DND-41 (cell line): ENCODE measurements around the gene MALRD1.

ENCODE experiments used
- EZH2 ChIP-seq: IDR thresholded peaks from 3 replicates; pipeline ENCODE4 v1.6.1; 2012; ENCODE audit warnings: borderline replicate concordance, low read depth, mild to moderate bottlenecking, moderate library complexity, low read length, inconsistent platforms; ENCODE audit not compliant: severe bottlenecking
- TF ChIP-seq, protein P1 (sequence below): IDR thresholded peaks from 2 replicates; pipeline ENCODE4 v1.5.1; 2012; ENCODE audit warnings: borderline replicate concordance, low read length, moderate library complexity, mild to moderate bottlenecking; ENCODE audit not compliant: poor library complexity, severe bottlenecking; ENCODE audit errors: extremely low read depth

- TF ChIP-seq, protein P1, sequence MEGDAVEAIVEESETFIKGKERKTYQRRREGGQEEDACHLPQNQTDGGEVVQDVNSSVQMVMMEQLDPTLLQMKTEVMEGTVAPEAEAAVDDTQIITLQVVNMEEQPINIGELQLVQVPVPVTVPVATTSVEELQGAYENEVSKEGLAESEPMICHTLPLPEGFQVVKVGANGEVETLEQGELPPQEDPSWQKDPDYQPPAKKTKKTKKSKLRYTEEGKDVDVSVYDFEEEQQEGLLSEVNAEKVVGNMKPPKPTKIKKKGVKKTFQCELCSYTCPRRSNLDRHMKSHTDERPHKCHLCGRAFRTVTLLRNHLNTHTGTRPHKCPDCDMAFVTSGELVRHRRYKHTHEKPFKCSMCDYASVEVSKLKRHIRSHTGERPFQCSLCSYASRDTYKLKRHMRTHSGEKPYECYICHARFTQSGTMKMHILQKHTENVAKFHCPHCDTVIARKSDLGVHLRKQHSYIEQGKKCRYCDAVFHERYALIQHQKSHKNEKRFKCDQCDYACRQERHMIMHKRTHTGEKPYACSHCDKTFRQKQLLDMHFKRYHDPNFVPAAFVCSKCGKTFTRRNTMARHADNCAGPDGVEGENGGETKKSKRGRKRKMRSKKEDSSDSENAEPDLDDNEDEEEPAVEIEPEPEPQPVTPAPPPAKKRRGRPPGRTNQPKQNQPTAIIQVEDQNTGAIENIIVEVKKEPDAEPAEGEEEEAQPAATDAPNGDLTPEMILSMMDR = no peak
- no peak for TF ChIP-seq EZH2
These were observed 522.4 kb downstream of the MALRD1 start for GRCh38 chr10:19570991-19571390.
